Heart right ventricle (tissue), 16 donors: ENCODE data around the gene C19orf67. TPM values are rescaled to one million over a fixed set of nuclear protein-coding genes. Genes with fewer than 3 reads are reported as not detected.

ENCODE experiments used
- ATAC-seq, 8 donors: fragments of 200-7000 bp; cut with Tn5 transposase; one replicate each; pipeline ENCODE4 v1.9.1; 2020; ENCODE audit warnings: mild to moderate bottlenecking in 8 of 8, moderate library complexity in 8 of 8, moderate number of reproducible peaks in 1 of 8
- DNase-seq, 2 donors: peaks; one replicate each; pipeline ENCODE4 v3.0.0-alpha.2; 2020
- H3K27ac ChIP-seq, 10 donors: fragments of 200-600 bp; sonication (generic) in 2 of 10; one replicate each; pipeline versions ENCODE4 v1.5.0 to v1.8.0; 2020 to 2022; ENCODE audit warnings: mild to moderate bottlenecking in 3 of 10
- H3K27me3 ChIP-seq, 7 donors: fragments of 200-600 bp; one replicate each; pipeline ENCODE4 v1.8.0; 2021 to 2022; ENCODE audit warnings: mild to moderate bottlenecking in 2 of 7
- H3K36me3 ChIP-seq, 9 donors: fragments of 200-600 bp; sonication (generic) in 1 of 9; one replicate each; pipeline versions ENCODE4 v1.5.0 to v1.8.0; 2020 to 2022; ENCODE audit warnings: mild to moderate bottlenecking in 2 of 9
- H3K4me1 ChIP-seq, 9 donors: fragments of 200-600 bp; sonication (generic) in 1 of 9; one replicate each; pipeline versions ENCODE4 v1.5.0 to v1.8.0; 2020 to 2022; ENCODE audit warnings: mild to moderate bottlenecking in 4 of 9
- H3K4me3 ChIP-seq, 10 donors: fragments of 200-600 bp; sonication (generic) in 2 of 10; one replicate each; pipeline versions ENCODE4 v1.5.0 to v1.8.0; 2020 to 2022; ENCODE audit warnings: mild to moderate bottlenecking in 7 of 10, moderate library complexity in 2 of 10
- H3K9me3 ChIP-seq, 11 donors: fragments of 200-600 bp in 10 of 11; sonication (generic) in 2 of 11; one replicate each; pipeline versions ENCODE4 v1.5.0 to v1.8.0; 2013 to 2022; ENCODE audit warnings: mild to moderate bottlenecking in 2 of 11, control low read depth in 1 of 11, moderate library complexity in 1 of 11
- CTCF ChIP-seq, 9 donors: fragments of 200-600 bp; sonication (generic) in 2 of 9; IDR thresholded peaks; one replicate each; pipeline versions ENCODE4 v1.5.0 to v1.8.0; 2021 to 2022; ENCODE audit warnings: antibody characterized with exemption in 9 of 9, mild to moderate bottlenecking in 5 of 9, moderate library complexity in 1 of 9
- WGBS, 2 donors: extraction: QIAGEN DNeasy Blood & Tissue Kit; methylation state at CpG; one replicate each; pipeline ENCODE4 v1.1.7; 2013; ENCODE audit warnings: inconsistent platforms in 1 of 2; 5-methylcytosine and 5-hydroxymethylcytosine counted together
- intact Hi-C, 10 donors: fragments of 100-400 bp; cut with DNase I; formaldehyde crosslinking; loops; one replicate each; pipeline versions ENCODE4 v1.11.1 to v1.14.2; 2022
- long read RNA-seq, 3 donors: library from polyadenylated mRNA; unstranded; transcript quantifications; one replicate each; pipeline ENCODE4 v2.0.0, GENCODE V29; 2020 to 2021
- polyA plus RNA-seq, 2 donors: library from polyadenylated mRNA; stranded (reverse); fragments of 200-250 nt; gene quantifications; one replicate each; pipeline ENCODE4 v1.2.3, GENCODE V29; 2013
- total RNA-seq, 10 donors: library from RNA; stranded (reverse); fragmentation: NEBNext Ultra II Directional in 3 of 10; extraction: Animal tissue kit (Norgen Biotek cat#: 25700) in 3 of 10; gene quantifications; one replicate each; pipeline versions ENCODE4 v1.2.1 to v1.2.4, GENCODE V29; 2021 to 2023
- donor health status: Arrhythmogenic right ventricular cardiomyopathy.
- donor health status: ischemic (EF 13 %, LVEDD 7.1; RV severe dilation, severe dysfunction).
- donor health status: healthy with polysubstance abuse.
- donor health status: DM: no; HTN: yes; CAD: no.
- donor health status: DM: no; HTN: no; CAD: no.
- donor health status: ischemic (EF 25% LVEDD 6.9; RV normal size, moderate dysfunction).
- donor health status: ischemic (EF 25% LVEDD 5.7; RV mildly dilated, moderate dysfunction).
- donor health status: healthy.
- donor health status: DM: yes; HTN: yes; CAD: no.
- donor health status: Ischemic cardiomyopathy.
- donor health status: ischemic (EF 35%, LVEDD 5.7; RV mildly dilated, moderate dysfunction).
- donor health status: nonischemic (EF 11% LVEDD 7.7; RV severe dilation, severe dysfunction).
- donor health status: DM: yes; HTN: yes; CAD: no.
- donor health status: PGD.
- donor health status: ischemic (EF 29% LVEDD 5.4; RV normal size, mild dysfunction).
- donor health status: nonischemic (EF 23%, LVEDD 6.1; RV moderate dilation, normal function).

Gene C19orf67
- total RNA-seq (not detected), polyA plus RNA-seq (not detected)
- long read RNA-seq, donor 1, result 0 reads
- long read RNA-seq, donor 2, result 0 reads
- long read RNA-seq, donor 3, result 0 reads

- DNase-seq (no peak), ATAC-seq (no peak)
- TF ChIP-seq CTCF (IDR thresholded peaks at IDR 0.05), result no peak
- no peaks in the 10 kb centered on the region for H3K27me3 ChIP-seq
- H3K4me3 ChIP-seq, result no peak within 1 kb of the TSS
- H3K27ac ChIP-seq, result no peak within 1 kb of the TSS
- H3K36me3 ChIP-seq, result peaks cover 0 to 33% (median 10%) of the 10 kb centered on the region in 9 donors
- intact Hi-C loops, result loop anchor here in 1 of 10 donors (10.0 kb wide), 1 partner anchor 49 kb away; the partner anchor contains the start of gene ASF1B
- H3K9me3 ChIP-seq, result no peaks in the 10 kb centered on the region
- WGBS, 2 donors, result 64 to 70% methylated on average over 54 of the region's 54 CpGs
- peaks cover 5 to 27% (median 22%) of the 10 kb centered on the region in 9 donors for H3K4me1 ChIP-seq
These were observed at the start of gene C19orf67 for GRCh38 chr19:14085309-14085995. C19orf67 (minus strand) TSS chr19:14085783; CDS start chr19:14085627, 156 bp downstream.

GRCh38 chr19:14135355-14135754, 49.8 kb upstream of the C19orf67 start:
- intact Hi-C loops, result loop anchor here in 7 of 10 donors (5.0 to 10.0 kb wide), 7 partner anchors 43 to 339 kb away; partner anchors contain the start of genes MISP3 (in 2 of the 7), C19orf67 (in 1 of the 7), PTGER1 (in 1 of the 7) and SAMD1 (in 1 of the 7)
- ATAC-seq (no peak), DNase-seq (no peak)
- H3K9me3 ChIP-seq, result no peaks in the 10 kb centered on the region
- no peaks in the 10 kb centered on the region for H3K36me3 ChIP-seq
- no peak overlapping the region for H3K27ac ChIP-seq
- H3K4me1 ChIP-seq, result peaks cover 3 to 53% (median 31%) of the 10 kb centered on the region in 9 donors
- peak overlapping the region in 3 of 10 donors; percentile 61 to 78 (median 69) for H3K4me3 ChIP-seq
- 50 to 58% methylated on average over 6 of the region's 6 CpGs for WGBS, 2 donors
- no peaks in the 10 kb centered on the region for H3K27me3 ChIP-seq
- no peak for TF ChIP-seq CTCF (IDR thresholded peaks at IDR 0.05)

GRCh38 chr19:14127929-14128509, 42.4 kb upstream of the C19orf67 start:
- TF ChIP-seq CTCF (IDR thresholded peaks at IDR 0.05), result no peak
- no peak overlapping the region for H3K4me3 ChIP-seq
- peaks cover 0 to 43% (median 18%) of the 10 kb centered on the region in 9 donors for H3K4me1 ChIP-seq
- intact Hi-C loops, result no loop called here
- DNase-seq, result peak in 1 of 2 donors; percentile 55
- peak overlapping the region; percentile 5 to 83 (median 77) for H3K27ac ChIP-seq
- WGBS, 2 donors, result 63 to 64% methylated on average over 4 of the region's 4 CpGs
- peak; percentile 84 to 94 (median 90) for ATAC-seq
- H3K9me3 ChIP-seq, result no peaks in the 10 kb centered on the region
- no peaks in the 10 kb centered on the region for H3K27me3 ChIP-seq
- H3K36me3 ChIP-seq, result no peaks in the 10 kb centered on the region

GRCh38 chr19:14127176-14127575, 41.6 kb upstream of the C19orf67 start:
- Histone ChIP-seq H3K4me3 (no peak overlapping the region), H3K27ac (peak overlapping the region in 9 of 10 donors; percentile 61 to 83 (median 77)), H3K36me3 (no peaks in the 10 kb centered on the region), H3K9me3 (no peaks in the 10 kb centered on the region), H3K27me3 (no peaks in the 10 kb centered on the region), H3K4me1 (peaks cover 0 to 43% (median 18%) of the 10 kb centered on the region in 9 donors)
- ATAC-seq, result peak; percentile 62 to 77 (median 70)
- intact Hi-C loops, result no loop called here
- TF ChIP-seq CTCF (IDR thresholded peaks at IDR 0.05), result no peak
- 58 to 64% methylated on average over 8 of the region's 8 CpGs for WGBS, 2 donors
- DNase-seq, result peak; percentile 41 to 47
